ENCODE results near the gene TTLL10. TPM values are rescaled to one million over a fixed set of nuclear protein-coding genes. Genes with fewer than 3 reads are reported as not detected.

The TTLL10 gene
- polyA plus RNA-seq, 4 donors: 0.43 to 0.86 (median 0.79) TPM; not detected in 1

DNA sequence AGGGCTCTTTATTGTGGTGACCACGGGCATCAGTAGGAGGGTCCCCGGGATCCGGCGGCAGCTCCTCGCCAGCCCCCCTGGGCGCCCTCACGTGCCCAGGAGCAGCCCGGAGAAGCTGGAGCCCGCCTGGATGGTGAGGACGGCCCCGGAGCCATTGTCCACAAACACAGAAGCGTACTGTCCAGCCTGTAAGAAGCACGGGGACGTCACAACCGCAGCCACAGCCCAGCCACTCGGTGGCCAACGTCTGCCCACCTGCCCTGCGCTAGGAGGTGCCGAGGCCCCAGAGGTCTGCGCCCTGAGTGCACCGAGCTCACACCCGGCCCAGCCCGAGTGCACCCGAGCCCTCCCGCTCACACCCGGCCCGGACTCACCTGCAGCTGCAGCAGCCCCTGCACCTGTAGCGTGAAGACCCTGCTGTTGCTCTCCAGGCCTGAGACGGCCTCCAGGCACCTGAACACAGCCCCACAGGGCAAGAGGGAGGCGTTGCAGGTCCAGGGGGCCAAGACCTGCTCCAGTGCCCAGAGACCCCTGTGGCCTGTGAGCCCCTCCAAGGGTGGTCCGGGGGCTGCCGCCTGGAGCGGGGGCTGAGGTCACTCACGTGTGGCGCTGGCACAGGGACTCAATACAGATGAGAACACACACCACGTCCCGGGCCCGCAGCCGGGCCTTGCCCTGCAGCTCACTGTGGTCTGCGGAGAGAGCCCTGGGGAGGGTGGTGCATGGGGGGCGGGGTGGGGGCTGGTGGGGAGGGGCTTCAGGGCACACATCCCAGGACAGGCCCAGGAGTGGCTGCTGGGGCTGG, 69.0 kb downstream of the TTLL10 start:
- DNase-seq (ENCODE audit: low read depth in 4 of 4, low spot score in 3 of 4): no peak

DNA sequence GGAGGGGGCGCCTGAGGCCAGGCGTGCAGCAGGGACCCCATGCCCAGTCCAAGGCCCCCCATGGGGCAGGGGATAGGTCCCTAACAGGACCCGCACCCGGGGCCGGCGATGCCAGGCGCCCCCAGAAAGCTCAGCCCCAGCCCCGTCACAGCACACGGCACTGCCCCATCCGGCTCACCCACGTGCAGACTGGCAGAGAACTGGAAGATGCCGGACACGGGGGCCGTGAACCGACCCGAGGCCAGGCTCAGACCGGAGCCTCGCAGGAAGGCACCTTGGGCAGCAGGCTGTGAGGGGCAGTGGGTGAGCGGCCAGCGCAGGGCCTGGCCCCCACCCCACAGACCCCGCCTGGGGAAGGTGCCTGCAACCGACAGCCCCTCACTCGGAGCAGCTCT, 69.6 kb downstream of the TTLL10 start:
- DNase-seq (ENCODE audit: low read depth in 4 of 4, low spot score in 3 of 4): no peak

GRCh38 chr1:1243807-1244191, 70.1 kb downstream of the TTLL10 start:
- DNase-seq (ENCODE audit: low read depth in 4 of 4, low spot score in 3 of 4): no peak

DNA sequence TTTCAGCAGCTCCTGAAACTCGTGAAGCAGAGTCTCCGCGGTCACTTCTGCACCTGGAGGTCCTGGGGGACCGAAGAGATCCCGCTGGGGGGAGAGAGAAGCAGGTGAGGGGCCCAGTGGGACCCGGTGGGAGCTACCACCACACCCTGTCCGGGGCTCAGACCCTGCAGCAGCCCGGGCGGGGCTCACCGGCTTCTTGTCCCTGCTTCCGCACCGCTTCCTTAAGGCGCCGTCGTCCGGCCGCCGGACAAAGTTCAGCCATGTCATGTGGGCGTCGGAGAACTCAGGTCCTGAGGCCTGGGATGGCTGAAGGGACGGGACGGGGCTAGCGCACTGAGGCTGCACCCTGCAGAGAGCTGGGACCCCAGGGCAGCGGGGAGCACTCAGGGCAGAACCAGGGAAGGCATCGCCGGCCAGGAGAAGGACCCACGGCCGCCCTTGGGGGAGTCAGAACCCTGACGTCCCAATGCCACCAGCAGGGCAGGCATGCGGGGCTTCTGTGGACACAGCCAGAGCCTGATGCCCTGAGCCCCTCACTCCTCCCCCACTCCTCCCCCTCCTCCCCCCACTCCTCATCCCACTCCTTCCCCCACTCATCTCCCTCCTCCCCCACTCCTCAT, 70.6 kb downstream of the TTLL10 start:
- DNase-seq (ENCODE audit: low read depth in 4 of 4, low spot score in 3 of 4): no peak

DNA sequence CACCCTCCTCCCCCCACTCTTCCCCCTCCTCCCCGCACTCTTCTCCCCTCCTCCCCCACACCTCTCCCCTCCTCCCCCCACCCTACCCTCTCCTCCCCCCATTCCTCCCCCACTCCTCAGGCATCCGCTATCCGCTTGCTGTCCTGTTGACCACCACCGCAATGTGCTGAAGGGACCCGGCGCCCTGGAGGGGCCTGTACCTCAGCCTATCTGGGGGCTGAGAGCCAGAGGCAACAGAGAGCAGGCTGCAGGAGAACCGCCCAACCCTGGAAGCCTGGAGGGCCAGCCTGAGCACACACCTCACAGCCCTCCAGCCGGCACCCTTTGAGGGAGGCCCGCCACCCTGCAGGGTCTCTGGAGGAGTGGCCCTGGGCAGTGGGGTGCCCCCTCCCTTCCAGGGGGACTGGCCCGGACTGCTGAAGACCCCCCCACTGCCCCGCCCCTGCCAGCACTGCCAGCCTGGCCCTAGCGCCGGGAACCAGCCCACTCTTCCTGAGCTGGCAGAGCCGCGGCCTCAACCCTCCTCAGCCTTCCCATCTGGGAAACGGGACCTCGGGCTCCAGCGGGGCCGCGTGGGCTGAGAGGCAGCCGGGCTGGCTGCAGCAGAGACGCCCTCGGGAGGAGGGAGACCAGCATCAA, 71.6 kb downstream of the TTLL10 start:
- no peak for DNase-seq (ENCODE audit: low read depth in 4 of 4, low spot score in 3 of 4)

DNA sequence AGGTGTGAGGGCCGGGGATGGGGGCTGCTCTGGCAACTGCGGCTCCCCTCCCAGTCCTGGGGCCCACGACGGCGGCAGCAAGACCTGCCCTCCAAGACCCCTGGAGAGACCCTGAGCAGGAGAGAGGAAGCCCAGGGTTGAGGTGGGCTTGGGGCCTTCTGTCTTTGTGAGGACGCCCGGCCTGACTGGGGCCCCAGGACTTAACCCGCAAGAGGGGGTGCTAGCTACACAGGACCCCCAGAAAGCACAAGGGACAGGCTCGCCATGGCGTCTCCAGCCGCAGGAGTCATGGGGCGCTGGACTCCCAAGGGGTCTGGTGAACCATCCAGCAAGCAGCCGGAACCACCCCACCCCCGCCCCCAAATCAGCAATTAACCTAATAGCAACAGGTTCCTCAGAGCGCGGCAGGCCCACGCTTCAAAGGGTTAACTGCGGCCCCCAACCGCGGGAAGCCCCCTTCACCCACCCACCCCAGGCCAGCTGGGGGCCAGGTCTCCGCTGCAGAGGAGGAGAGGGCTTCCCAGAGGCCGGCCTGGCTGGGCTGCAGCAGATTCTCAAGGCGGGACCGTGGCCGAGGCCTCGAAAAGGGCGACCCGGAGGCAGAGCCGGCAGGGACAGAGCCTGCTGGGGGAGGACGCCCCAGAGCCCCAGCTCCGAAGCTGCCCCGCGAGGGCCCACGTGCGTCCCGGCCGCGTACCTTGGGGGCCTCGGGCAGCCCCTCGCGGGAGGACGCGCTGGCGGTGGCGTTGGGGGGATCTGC, 72.3 kb downstream of the TTLL10 start:
- no peak for DNase-seq (ENCODE audit: low read depth in 4 of 4, low spot score in 3 of 4)

DNA sequence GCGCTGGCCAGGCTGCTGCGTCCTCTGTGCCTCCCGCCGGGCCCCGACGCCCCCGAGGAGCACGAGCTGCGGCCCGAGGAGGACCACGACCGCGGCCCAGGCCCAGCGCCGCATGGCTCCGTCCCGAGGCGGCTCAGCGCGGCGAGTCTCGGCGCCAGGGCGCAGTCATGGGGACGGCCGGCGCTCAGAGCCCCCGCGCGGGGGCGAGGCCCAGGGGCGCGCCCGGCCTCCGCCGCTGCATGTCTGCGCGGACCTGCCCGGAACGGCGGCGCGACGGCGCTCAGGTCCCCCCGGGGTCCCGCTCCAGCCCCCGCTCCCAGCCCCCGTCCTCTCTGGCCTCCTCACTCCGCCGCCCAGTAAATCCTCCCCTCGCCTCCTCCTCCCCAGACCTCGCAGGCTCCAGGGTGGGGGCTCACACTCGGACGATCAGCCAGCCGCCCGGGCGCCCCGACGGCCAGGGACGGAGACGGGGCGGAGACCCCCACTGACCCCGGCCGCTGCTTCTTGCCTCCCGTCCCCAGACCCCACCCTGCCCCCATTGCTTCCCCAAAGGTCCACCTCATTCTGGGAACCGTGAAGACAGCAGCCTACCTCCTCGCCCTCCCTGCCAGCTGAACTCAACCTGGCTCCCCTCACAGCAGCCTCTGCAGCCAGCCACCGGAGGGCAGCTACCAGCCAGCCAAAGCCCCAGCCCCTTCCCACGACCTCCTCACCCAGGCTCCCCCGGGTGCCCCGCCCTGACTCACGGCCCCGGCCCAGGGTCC, 73.1 kb downstream of the TTLL10 start, which contains the start of gene C1QTNF12:
Gene C1QTNF12 (minus strand): TSS at position 146 of the 764 bp plus-strand sequence. CDS start 32 bp downstream, at position 114.
- DNase-seq (ENCODE audit: low read depth in 4 of 4, low spot score in 3 of 4): no peak

DNA sequence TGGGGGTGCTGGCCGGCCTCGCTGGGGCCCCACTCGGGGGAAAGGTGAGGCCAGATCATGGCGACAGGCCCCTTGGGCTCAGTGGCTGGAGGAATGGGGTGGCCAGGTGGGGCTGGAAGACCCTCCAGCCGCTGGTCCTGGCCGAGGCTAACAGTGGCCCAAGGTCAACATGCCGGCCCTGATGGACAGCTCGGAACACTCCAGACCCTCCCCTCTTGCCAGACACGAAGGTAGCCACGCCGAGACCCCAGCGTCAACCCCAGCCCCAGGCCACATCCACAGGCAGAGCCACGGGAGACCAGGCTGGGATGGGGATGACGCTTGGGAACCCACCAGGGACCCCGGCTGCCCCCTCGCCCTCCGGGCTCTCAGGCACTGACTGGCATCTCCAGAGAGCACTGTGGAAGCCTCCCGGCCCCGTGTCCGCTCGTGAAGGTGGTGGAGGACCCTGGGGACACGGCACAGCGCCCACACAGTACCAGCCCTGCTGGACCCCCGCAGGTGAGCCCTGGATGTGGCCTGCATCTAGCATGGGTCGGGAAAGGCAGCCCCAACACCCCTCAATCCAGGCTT, 73.7 kb downstream of the TTLL10 start:
- no peak for DNase-seq (ENCODE audit: low read depth in 4 of 4, low spot score in 3 of 4)

Other genes with a start within 250 kb of the TTLL10 start
- 10 to 100 TPM; 43.9 to 94.8 (median 63.0) TPM for gene SAMD11, start 250.0 kb upstream of the TTLL10 start, polyA plus RNA-seq (ENCODE audit: insufficient read length in 4 of 4)
- gene NOC2L, start 214.6 kb upstream of the TTLL10 start, polyA plus RNA-seq (ENCODE audit: insufficient read length in 4 of 4): 10 to 100 TPM; 37.7 to 67.3 (median 56.9) TPM
- gene KLHL17, start 213.3 kb upstream of the TTLL10 start, polyA plus RNA-seq (ENCODE audit: insufficient read length in 4 of 4): 10 to 100 TPM in 1 of 4 donors, 1 to 10 TPM in 3; 8.1 to 17.6 (median 9.3) TPM
- under 1 TPM in 3 of 4 donors, not detected in 1; 0.14 to 0.90 (median 0.43) TPM for gene PLEKHN1, start 207.4 kb upstream of the TTLL10 start, polyA plus RNA-seq (ENCODE audit: insufficient read length in 4 of 4)
- gene PERM1, start 191.8 kb upstream of the TTLL10 start, polyA plus RNA-seq (ENCODE audit: insufficient read length in 4 of 4): under 1 TPM in 3 of 4 donors, not detected in 1; 0.23 to 0.43 (median 0.32) TPM
- gene HES4, start 173.8 kb upstream of the TTLL10 start, polyA plus RNA-seq (ENCODE audit: insufficient read length in 4 of 4): 10 to 100 TPM in 3 of 4 donors, 1 to 10 TPM in 1; 5.5 to 38.1 (median 17.4) TPM
- 10 to 100 TPM in 3 of 4 donors, 1 to 10 TPM in 1; 9.6 to 17.1 (median 13.6) TPM for gene ISG15, start 160.4 kb upstream of the TTLL10 start, polyA plus RNA-seq (ENCODE audit: insufficient read length in 4 of 4)
- 100 to 1,000 TPM in 3 of 4 donors, 10 to 100 TPM in 1; 60.6 to 306 (median 204) TPM for gene AGRN, start 153.8 kb upstream of the TTLL10 start, polyA plus RNA-seq (ENCODE audit: insufficient read length in 4 of 4)
- under 1 TPM in 3 of 4 donors, not detected in 1; 0.23 to 0.85 (median 0.70) TPM for gene RNF223, start 99.6 kb upstream of the TTLL10 start, polyA plus RNA-seq (ENCODE audit: insufficient read length in 4 of 4)
- gene C1orf159, start 57.8 kb upstream of the TTLL10 start, polyA plus RNA-seq (ENCODE audit: insufficient read length in 4 of 4): 10 to 100 TPM in 1 of 4 donors, 1 to 10 TPM in 3; 7.0 to 19.3 (median 7.2) TPM
- gene TNFRSF18, start 32.7 kb downstream of the TTLL10 start, polyA plus RNA-seq (ENCODE audit: insufficient read length in 4 of 4): under 1 TPM; 0.26 to 0.72 (median 0.51) TPM
- 1 to 10 TPM; 1.5 to 2.7 (median 1.8) TPM for gene TNFRSF4, start 40.3 kb downstream of the TTLL10 start, polyA plus RNA-seq (ENCODE audit: insufficient read length in 4 of 4)
- 100 to 1,000 TPM; 120 to 139 (median 128) TPM for gene SDF4, start 58.1 kb downstream of the TTLL10 start, polyA plus RNA-seq (ENCODE audit: insufficient read length in 4 of 4)
- 10 to 100 TPM; 15.8 to 22.2 (median 20.6) TPM for gene B3GALT6, start 58.4 kb downstream of the TTLL10 start, polyA plus RNA-seq (ENCODE audit: insufficient read length in 4 of 4)
- 10 to 100 TPM in 1 of 4 donors, 1 to 10 TPM in 3; 4.1 to 17.4 (median 8.5) TPM for gene C1QTNF12, start 72.8 kb downstream of the TTLL10 start, polyA plus RNA-seq (ENCODE audit: insufficient read length in 4 of 4)
- gene UBE2J2, start 100.0 kb downstream of the TTLL10 start, polyA plus RNA-seq (ENCODE audit: insufficient read length in 4 of 4): 10 to 100 TPM; 43.8 to 68.3 (median 49.3) TPM
- 1 to 10 TPM; 2.3 to 9.0 (median 6.5) TPM for gene SCNN1D, start 106.6 kb downstream of the TTLL10 start, polyA plus RNA-seq (ENCODE audit: insufficient read length in 4 of 4)
- 10 to 100 TPM; 18.3 to 44.1 (median 34.0) TPM for gene ACAP3, start 134.1 kb downstream of the TTLL10 start, polyA plus RNA-seq (ENCODE audit: insufficient read length in 4 of 4)
- gene PUSL1, start 134.7 kb downstream of the TTLL10 start, polyA plus RNA-seq (ENCODE audit: insufficient read length in 4 of 4): 10 to 100 TPM in 1 of 4 donors, 1 to 10 TPM in 3; 5.5 to 12.2 (median 6.0) TPM
- 100 to 1,000 TPM in 3 of 4 donors, 10 to 100 TPM in 1; 93.1 to 177 (median 108) TPM for gene INTS11, start 150.8 kb downstream of the TTLL10 start, polyA plus RNA-seq (ENCODE audit: insufficient read length in 4 of 4)
- gene CPTP, start 150.9 kb downstream of the TTLL10 start, polyA plus RNA-seq (ENCODE audit: insufficient read length in 4 of 4): 10 to 100 TPM; 10.3 to 19.5 (median 13.2) TPM
- gene TAS1R3, start 157.4 kb downstream of the TTLL10 start, polyA plus RNA-seq (ENCODE audit: insufficient read length in 4 of 4): under 1 TPM; 0.24 to 0.45 (median 0.37) TPM
- 10 to 100 TPM; 25.8 to 45.4 (median 26.1) TPM for gene DVL1, start 175.5 kb downstream of the TTLL10 start, polyA plus RNA-seq (ENCODE audit: insufficient read length in 4 of 4)
- gene MXRA8, start 184.7 kb downstream of the TTLL10 start, polyA plus RNA-seq (ENCODE audit: insufficient read length in 4 of 4): 100 to 1,000 TPM; 133 to 208 (median 158) TPM
- 10 to 100 TPM; 44.3 to 95.3 (median 56.8) TPM for gene AURKAIP1, start 201.3 kb downstream of the TTLL10 start, polyA plus RNA-seq (ENCODE audit: insufficient read length in 4 of 4)
- 100 to 1,000 TPM; 205 to 377 (median 227) TPM for gene CCNL2, start 225.5 kb downstream of the TTLL10 start, polyA plus RNA-seq (ENCODE audit: insufficient read length in 4 of 4)
- 100 to 1,000 TPM in 3 of 4 donors, 10 to 100 TPM in 1; 89.3 to 155 (median 113) TPM for gene MRPL20, start 233.4 kb downstream of the TTLL10 start, polyA plus RNA-seq (ENCODE audit: insufficient read length in 4 of 4)
- gene ANKRD65, start 247.4 kb downstream of the TTLL10 start, polyA plus RNA-seq (ENCODE audit: insufficient read length in 4 of 4): 10 to 100 TPM in 1 of 4 donors, 1 to 10 TPM in 3; 1.6 to 23.4 (median 9.1) TPM

Measured in left renal pelvis (tissue), 4 donors.